Measurements from ENCODE around the gene CNGA3.

- TF ChIP-seq CTCF (conservative IDR thresholded peaks at IDR 0.05; ENCODE audit: low read depth, low read length) (no peak; the same call in 1 of the 2 replicates), EZH2phosphoT487 (IDR thresholded peaks at IDR 0.05; ENCODE audit: borderline replicate concordance, low read length) (no peak), EZH2 (IDR thresholded peaks at IDR 0.05; ENCODE audit: low read length, unreplicated experiment) (no peak)
Observed at GRCh38 chr2:98311771-98312545, 34.3 kb upstream of the CNGA3 start.

Data from PC-3 (cell line).